GM23338 (cell line): ENCODE results near the gene SPG7. TPM values are rescaled to one million over a fixed set of nuclear protein-coding genes. Genes with fewer than 3 reads are reported as not detected.

ENCODE experiments used
- ATAC-seq: fragments of 200-7000 bp; cut with Tn5 transposase; 3 replicates; pipeline ENCODE4 v1.9.1; 2020
- DNase-seq: peaks from one replicate; pipeline ENCODE4 v3.0.0-alpha.2; 2015; ENCODE audit warnings: low spot score
- H2AFZ ChIP-seq: fragments of 200-600 bp; sonication (generic); 2 replicates; pipeline ENCODE4 v1.8.0; 2016; ENCODE audit warnings: antibody characterized with exemption, mild to moderate bottlenecking, moderate library complexity
- H3F3A ChIP-seq: fragments of 200-600 bp; sonication (generic); replicated peaks from 2 replicates; pipeline ENCODE4 v1.8.0; 2017; ENCODE audit warnings: antibody characterized with exemption, mixed run types, low read depth
- H3K27ac ChIP-seq: fragments of 200-600 bp; sonication (generic); 2 replicates; pipeline ENCODE4 v1.6.1; 2016; ENCODE audit warnings: low read depth
- H3K27me3 ChIP-seq: fragments of 200-600 bp; sonication (generic); 2 replicates; pipeline ENCODE4 v1.8.0; 2016; ENCODE audit warnings: mild to moderate bottlenecking, mixed run types, moderate library complexity; ENCODE audit not compliant: insufficient read depth
- H3K36me3 ChIP-seq: fragments of 200-600 bp; sonication (generic); 2 replicates; pipeline ENCODE4 v1.8.0; 2016; ENCODE audit warnings: mild to moderate bottlenecking; ENCODE audit not compliant: insufficient read depth
- H3K4me1 ChIP-seq: fragments of 200-600 bp; sonication (generic); 2 replicates; pipeline ENCODE4 v1.8.0; 2016; ENCODE audit warnings: mild to moderate bottlenecking, moderate library complexity; ENCODE audit not compliant: insufficient read depth
- H3K4me2 ChIP-seq: fragments of 200-600 bp; sonication (generic); 2 replicates; pipeline ENCODE4 v1.7.1; 2017; ENCODE audit warnings: mixed run types
- H3K4me3 ChIP-seq: fragments of 200-600 bp; sonication (generic); 2 replicates; pipeline ENCODE4 v1.6.1; 2016; ENCODE audit warnings: mixed run types
- H3K79me2 ChIP-seq: fragments of 200-600 bp; sonication (generic); replicated peaks from 2 replicates; pipeline ENCODE4 v1.8.0; 2017; ENCODE audit warnings: mild to moderate bottlenecking; ENCODE audit not compliant: insufficient read depth
- H3K9me2 ChIP-seq: fragments of 200-600 bp; sonication (generic); 2 replicates; pipeline ENCODE4 v1.8.0; 2017; ENCODE audit not compliant: insufficient read depth
- H4K20me1 ChIP-seq: fragments of 200-600 bp; sonication (generic); replicated peaks from 2 replicates; pipeline ENCODE4 v1.8.0; 2017; ENCODE audit warnings: mild to moderate bottlenecking; ENCODE audit not compliant: insufficient read depth
- H3K27ac Mint-ChIP-seq: 2 replicates; pipeline ENCODE4 v1.8.0; 2020; ENCODE audit warnings: inconsistent platforms, mild to moderate bottlenecking, moderate library complexity, mixed read lengths
- H3K27me3 Mint-ChIP-seq: 3 replicates; pipeline ENCODE4 v1.8.0; 2022; ENCODE audit warnings: low read depth, mild to moderate bottlenecking, moderate library complexity, mixed read lengths, inconsistent platforms; ENCODE audit not compliant: insufficient read depth, poor library complexity
- H3K36me3 Mint-ChIP-seq: 3 replicates; pipeline ENCODE4 v1.8.0; 2021; ENCODE audit warnings: low read depth, mild to moderate bottlenecking, inconsistent platforms, moderate library complexity, mixed read lengths
- H3K4me1 Mint-ChIP-seq: 3 replicates; pipeline ENCODE4 v1.8.0; 2020; ENCODE audit warnings: mild to moderate bottlenecking, inconsistent platforms, mixed read lengths
- H3K4me3 Mint-ChIP-seq: 3 replicates; pipeline ENCODE4 v1.8.0; 2021; ENCODE audit warnings: moderate library complexity, mild to moderate bottlenecking, inconsistent platforms, mixed read lengths
- H3K9me3 Mint-ChIP-seq: 3 replicates; pipeline ENCODE4 v1.8.0; 2020; ENCODE audit warnings: moderate library complexity, mild to moderate bottlenecking, inconsistent platforms, mixed read lengths
- CREB1 ChIP-seq: fragments of 250-450 bp; sonication (Bioruptor Pico); IDR thresholded peaks from 2 replicates; pipeline ENCODE4 v1.5.0; 2020; ENCODE audit warnings: low read depth, mild to moderate bottlenecking, moderate library complexity
- JUNB ChIP-seq: IDR thresholded peaks from one replicate; pipeline ENCODE4 v1.6.1; 2016; ENCODE audit warnings: antibody characterized with exemption; ENCODE audit not compliant: unreplicated experiment
- NANOG ChIP-seq: IDR thresholded peaks from 2 replicates; pipeline ENCODE4 v1.6.1; 2016; ENCODE audit warnings: antibody characterized with exemption, borderline replicate concordance
- POLR2AphosphoS5 ChIP-seq: IDR thresholded peaks from 2 replicates; pipeline ENCODE4 v1.6.1; 2016; ENCODE audit warnings: antibody characterized with exemption, low read depth
- polyA plus RNA-seq: library from polyadenylated mRNA; unstranded; fragments of >200 nt; fragmentation: Nextera tagmentation; extraction: Ambion mirVana; gene quantifications from 2 replicates; pipeline ENCODE4 v1.2.1, GENCODE V29; 2016
- total RNA-seq: library from RNA; depleted of rRNA; stranded (reverse); fragments of >200 nt; shearing (Covaris generic); gene quantifications from 2 replicates; pipeline ENCODE4 v1.2.3, GENCODE V29; 2014
- TF ChIP-seq, protein P1 (sequence below): fragments of 250-450 bp; sonication (Bioruptor Pico); IDR thresholded peaks from 2 replicates; pipeline ENCODE4 v1.5.0; 2020; ENCODE audit warnings: mild to moderate bottlenecking, moderate library complexity

Gene SPG7
- total and polyA plus RNA-seq, 2 experiments from 2014 or later: 77.1 to 267 TPM

DNA sequence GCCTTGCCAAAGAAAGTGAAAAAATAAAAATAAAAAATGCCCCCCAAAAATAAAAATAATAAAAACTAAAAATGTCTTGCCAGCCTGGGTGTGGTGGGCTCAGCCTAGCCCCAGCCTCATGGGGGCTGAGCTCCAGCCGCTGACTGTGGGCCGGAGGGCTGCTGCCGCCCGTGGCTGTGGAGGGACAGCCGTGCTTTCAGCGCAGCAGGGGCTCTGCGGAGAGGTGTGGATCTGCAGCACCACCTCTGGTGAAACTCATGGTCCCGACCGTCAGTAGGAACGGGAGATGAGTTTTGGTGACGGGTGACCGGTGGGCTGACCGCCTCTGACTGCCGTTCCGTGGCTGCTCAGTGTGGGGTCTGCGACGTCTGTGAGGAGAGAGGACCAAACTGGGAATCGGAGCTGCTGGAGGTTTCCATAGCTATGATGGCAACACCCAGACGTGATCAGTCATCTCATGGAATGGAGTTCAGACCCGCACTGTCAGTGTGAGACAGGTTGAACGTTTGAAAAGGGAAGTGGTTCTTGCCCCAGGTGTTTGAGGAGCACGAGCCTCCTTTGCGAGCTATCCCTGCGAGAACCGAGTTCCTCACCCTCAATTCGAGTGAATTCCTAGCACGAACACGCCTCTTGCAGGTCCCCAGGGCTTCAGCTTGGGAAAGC is 40.3 kb downstream of the SPG7 start (continued):
- TF ChIP-seq, protein P1, sequence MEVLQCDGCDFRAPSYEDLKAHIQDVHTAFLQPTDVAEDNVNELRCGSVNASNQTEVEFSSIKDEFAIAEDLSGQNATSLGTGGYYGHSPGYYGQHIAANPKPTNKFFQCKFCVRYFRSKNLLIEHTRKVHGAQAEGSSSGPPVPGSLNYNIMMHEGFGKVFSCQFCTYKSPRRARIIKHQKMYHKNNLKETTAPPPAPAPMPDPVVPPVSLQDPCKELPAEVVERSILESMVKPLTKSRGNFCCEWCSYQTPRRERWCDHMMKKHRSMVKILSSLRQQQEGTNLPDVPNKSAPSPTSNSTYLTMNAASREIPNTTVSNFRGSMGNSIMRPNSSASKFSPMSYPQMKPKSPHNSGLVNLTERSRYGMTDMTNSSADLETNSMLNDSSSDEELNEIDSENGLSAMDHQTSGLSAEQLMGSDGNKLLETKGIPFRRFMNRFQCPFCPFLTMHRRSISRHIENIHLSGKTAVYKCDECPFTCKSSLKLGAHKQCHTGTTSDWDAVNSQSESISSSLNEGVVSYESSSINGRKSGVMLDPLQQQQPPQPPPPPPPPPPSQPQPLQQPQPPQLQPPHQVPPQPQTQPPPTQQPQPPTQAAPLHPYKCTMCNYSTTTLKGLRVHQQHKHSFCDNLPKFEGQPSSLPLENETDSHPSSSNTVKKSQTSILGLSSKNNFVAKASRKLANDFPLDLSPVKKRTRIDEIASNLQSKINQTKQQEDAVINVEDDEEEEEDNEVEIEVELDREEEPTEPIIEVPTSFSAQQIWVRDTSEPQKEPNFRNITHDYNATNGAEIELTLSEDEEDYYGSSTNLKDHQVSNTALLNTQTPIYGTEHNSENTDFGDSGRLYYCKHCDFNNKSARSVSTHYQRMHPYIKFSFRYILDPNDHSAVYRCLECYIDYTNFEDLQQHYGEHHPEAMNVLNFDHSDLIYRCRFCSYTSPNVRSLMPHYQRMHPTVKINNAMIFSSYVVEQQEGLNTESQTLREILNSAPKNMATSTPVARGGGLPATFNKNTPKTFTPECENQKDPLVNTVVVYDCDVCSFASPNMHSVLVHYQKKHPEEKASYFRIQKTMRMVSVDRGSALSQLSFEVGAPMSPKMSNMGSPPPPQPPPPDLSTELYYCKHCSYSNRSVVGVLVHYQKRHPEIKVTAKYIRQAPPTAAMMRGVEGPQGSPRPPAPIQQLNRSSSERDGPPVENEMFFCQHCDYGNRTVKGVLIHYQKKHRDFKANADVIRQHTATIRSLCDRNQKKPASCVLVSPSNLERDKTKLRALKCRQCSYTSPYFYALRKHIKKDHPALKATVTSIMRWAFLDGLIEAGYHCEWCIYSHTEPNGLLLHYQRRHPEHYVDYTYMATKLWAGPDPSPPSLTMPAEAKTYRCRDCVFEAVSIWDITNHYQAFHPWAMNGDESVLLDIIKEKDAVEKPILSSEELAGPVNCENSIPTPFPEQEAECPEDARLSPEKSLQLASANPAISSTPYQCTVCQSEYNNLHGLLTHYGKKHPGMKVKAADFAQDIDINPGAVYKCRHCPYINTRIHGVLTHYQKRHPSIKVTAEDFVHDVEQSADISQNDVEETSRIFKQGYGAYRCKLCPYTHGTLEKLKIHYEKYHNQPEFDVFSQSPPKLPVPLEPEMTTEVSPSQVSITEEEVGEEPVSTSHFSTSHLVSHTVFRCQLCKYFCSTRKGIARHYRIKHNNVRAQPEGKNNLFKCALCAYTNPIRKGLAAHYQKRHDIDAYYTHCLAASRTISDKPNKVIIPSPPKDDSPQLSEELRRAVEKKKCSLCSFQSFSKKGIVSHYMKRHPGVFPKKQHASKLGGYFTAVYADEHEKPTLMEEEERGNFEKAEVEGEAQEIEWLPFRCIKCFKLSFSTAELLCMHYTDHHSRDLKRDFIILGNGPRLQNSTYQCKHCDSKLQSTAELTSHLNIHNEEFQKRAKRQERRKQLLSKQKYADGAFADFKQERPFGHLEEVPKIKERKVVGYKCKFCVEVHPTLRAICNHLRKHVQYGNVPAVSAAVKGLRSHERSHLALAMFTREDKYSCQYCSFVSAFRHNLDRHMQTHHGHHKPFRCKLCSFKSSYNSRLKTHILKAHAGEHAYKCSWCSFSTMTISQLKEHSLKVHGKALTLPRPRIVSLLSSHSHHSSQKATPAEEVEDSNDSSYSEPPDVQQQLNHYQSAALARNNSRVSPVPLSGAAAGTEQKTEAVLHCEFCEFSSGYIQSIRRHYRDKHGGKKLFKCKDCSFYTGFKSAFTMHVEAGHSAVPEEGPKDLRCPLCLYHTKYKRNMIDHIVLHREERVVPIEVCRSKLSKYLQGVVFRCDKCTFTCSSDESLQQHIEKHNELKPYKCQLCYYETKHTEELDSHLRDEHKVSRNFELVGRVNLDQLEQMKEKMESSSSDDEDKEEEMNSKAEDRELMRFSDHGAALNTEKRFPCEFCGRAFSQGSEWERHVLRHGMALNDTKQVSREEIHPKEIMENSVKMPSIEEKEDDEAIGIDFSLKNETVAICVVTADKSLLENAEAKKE (CRISPR knock-in tag): no peak

DNA sequence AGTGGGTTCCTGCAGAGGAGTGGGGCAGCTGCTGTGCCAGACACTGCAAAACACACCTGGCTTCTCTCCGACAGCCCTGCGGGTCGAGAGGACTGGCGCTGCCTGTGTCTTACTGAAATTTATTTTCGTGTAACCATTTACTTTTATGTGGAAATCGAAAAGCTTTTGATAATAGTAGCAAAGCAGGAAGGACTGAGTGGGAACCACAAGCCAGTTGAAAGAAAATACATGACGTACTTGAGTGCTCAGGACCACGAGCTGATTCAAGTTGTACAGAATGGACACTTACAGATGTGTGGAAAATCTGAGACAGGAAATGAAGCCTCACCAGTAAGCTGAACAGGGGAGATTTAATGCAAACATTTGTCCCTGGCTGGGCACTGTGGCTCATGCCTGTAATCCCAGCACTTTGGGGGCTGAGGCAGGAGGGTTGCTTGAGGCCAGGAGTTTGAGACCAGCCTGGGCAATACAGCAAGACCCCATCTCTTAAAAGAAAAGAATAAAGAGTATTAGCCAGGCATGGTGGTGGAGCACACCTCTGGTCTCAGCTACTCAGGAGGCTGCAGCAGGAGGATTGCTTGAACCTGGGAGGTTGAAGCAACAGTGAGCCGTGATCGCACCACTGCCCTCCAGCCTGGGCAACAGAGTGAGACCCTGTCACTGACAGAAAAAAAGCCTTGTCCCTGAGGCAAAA is 41.0 kb downstream of the SPG7 start:
- H4K20me1 ChIP-seq: no peaks in the 10 kb centered on the region
- H3K79me2 ChIP-seq: no peaks in the 10 kb centered on the region
- Mint-ChIP-seq H3K27ac (no peak overlapping the region), H3K9me3 (no peaks in the 10 kb centered on the region), H3K4me3 (no peak overlapping the region), H3K27me3 (peaks cover 6% of the 10 kb centered on the region), H3K4me1 (no peaks in the 10 kb centered on the region), H3K36me3 (peaks cover 65% of the 10 kb centered on the region)
- H3K27ac ChIP-seq: no peak overlapping the region
- H3F3A ChIP-seq: 0 out of 2 replicates have a peak, but pooled peaks cover 3% of the 10 kb centered on the region
- H3K9me2 ChIP-seq: no peaks in the 10 kb centered on the region
- H3K4me2 ChIP-seq: no peak overlapping the region
- DNase-seq (no peak), ATAC-seq (no peak)
- H3K27me3 ChIP-seq: no peaks in the 10 kb centered on the region
- no peak overlapping the region for H2AFZ ChIP-seq
- TF ChIP-seq CREB1: no peak
- TF ChIP-seq NANOG: no peak
- TF ChIP-seq, protein P1 (CRISPR knock-in tag): no peak
- no peak for TF ChIP-seq POLR2AphosphoS5
- no peak for TF ChIP-seq JUNB
- H3K4me3 ChIP-seq: no peak overlapping the region
- H3K4me1 ChIP-seq: no peaks in the 10 kb centered on the region
- peaks cover 15% of the 10 kb centered on the region for H3K36me3 ChIP-seq
